HepG2 (cell line): ENCODE results near the gene CACNA1I.

ENCODE experiments used
- HNF4G ChIP-seq, 2 experiments: sonication (generic) in 1 of 2; formaldehyde crosslinking in 1 of 2; IDR thresholded peaks; 2 replicates each; pipeline versions ENCODE4 v1.4.0 to v1.6.1; 2011 to 2020; ENCODE audit warnings: borderline replicate concordance in 2 of 2, low read depth in 2 of 2, mild to moderate bottlenecking in 2 of 2, low read length in 1 of 2, missing genetic modification reagents in 1 of 2, moderate library complexity in 1 of 2
- NFIC ChIP-seq: IDR thresholded peaks from 2 replicates; pipeline ENCODE4 v1.6.1; 2012; ENCODE audit warnings: mild to moderate bottlenecking, low read length, inconsistent platforms
- ZZZ3 ChIP-seq: sonication (generic); formaldehyde crosslinking; IDR thresholded peaks from 2 replicates; pipeline ENCODE4 v1.4.0; 2020; ENCODE audit warnings: missing genetic modification reagents, mild to moderate bottlenecking, borderline replicate concordance

DNA sequence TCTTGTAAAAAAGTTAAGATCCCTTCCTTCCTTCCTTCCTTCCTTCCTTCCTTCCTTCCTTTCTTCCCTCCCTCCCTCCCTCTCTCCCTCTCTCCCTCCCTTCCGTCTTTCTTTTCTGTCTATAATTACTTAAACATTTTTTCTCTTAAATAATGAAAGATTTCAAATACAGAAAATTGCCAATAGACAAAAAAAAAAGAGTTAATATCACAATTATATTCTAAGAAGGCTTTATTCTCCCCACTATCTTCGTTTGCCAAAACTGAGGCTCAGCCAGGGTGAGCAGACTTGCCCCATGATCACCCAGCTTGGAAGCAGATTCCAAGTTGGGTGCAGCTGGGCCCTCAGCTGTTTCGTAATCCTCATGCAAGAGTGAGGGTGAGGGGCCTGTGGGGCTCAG lies 327 bp upstream of the CACNA1I start:
- TF ChIP-seq HNF4G (IDR thresholded peaks at IDR 0.05; ENCODE audit: borderline replicate concordance, low read depth, low read length) (no peak), HNF4G (CRISPR knock-in tag; IDR thresholded peaks at IDR 0.05; ENCODE audit: borderline replicate concordance, low read depth) (no peak), ZZZ3 (CRISPR knock-in tag) (no peak), NFIC (no peak)
